GM21786 (cell line): Measurements from ENCODE around the gene MYL5.
"Not testable (repeated sequence)": the region's sequence is repeated elsewhere in the genome, so short reads cannot be mapped to it uniquely, and the experiment has no call there.

ENCODE experiments used
- ATAC-seq: cut with Tn5 transposase; IDR thresholded peaks from one replicate; pipeline ENCODE4 v1.9.1; 2021; ENCODE audit not compliant: unreplicated experiment

The MYL5 gene

GRCh38 chr4:635851-636627 lies 38.3 kb upstream of the MYL5 start:
- ATAC-seq = no peak

- no peak for ATAC-seq
Observed at GRCh38 chr4:636628-637159, 37.6 kb upstream of the MYL5 start.

- ATAC-seq = no peak
Observed at GRCh38 chr4:637536-638280, 36.6 kb upstream of the MYL5 start.

- not testable (repeated sequence) for ATAC-seq
Observed at GRCh38 chr4:642366-642765, 32.0 kb upstream of the MYL5 start.

- ATAC-seq = no peak
Observed at GRCh38 chr4:646460-646859, 27.9 kb upstream of the MYL5 start.

- ATAC-seq = no peak
Observed at GRCh38 chr4:647481-647880, 26.9 kb upstream of the MYL5 start.

GRCh38 chr4:648579-649292 lies 25.6 kb upstream of the MYL5 start:
- no peak for ATAC-seq

- no peak for ATAC-seq
Observed at GRCh38 chr4:649293-649625, 25.1 kb upstream of the MYL5 start.

- ATAC-seq = no peak
Observed at GRCh38 chr4:649751-650310, 24.5 kb upstream of the MYL5 start.

- no peak for ATAC-seq
Observed at GRCh38 chr4:650461-650860, 23.9 kb upstream of the MYL5 start.

- no peak for ATAC-seq
Observed at GRCh38 chr4:650951-651883, 23.1 kb upstream of the MYL5 start.

GRCh38 chr4:651884-652642 lies 22.3 kb upstream of the MYL5 start:
- ATAC-seq = no peak

- ATAC-seq = no peak
Observed at GRCh38 chr4:653080-653821, 21.1 kb upstream of the MYL5 start.

- no peak for ATAC-seq
Observed at GRCh38 chr4:653831-654502, 20.4 kb upstream of the MYL5 start.

- ATAC-seq = no peak
Observed at GRCh38 chr4:654503-654845, 19.9 kb upstream of the MYL5 start.

- no peak for ATAC-seq
Observed at GRCh38 chr4:654871-655463, 19.4 kb upstream of the MYL5 start.

GRCh38 chr4:655464-656151 lies 18.7 kb upstream of the MYL5 start:
- ATAC-seq = no peak
